ENCODE data around the gene KBTBD3. TPM values are rescaled to one million over a fixed set of nuclear protein-coding genes. Genes with fewer than 3 reads are reported as not detected.

KBTBD3 gene
- total RNA-seq, 1 donor from 2014 or later: 3.9 TPM

DNA sequence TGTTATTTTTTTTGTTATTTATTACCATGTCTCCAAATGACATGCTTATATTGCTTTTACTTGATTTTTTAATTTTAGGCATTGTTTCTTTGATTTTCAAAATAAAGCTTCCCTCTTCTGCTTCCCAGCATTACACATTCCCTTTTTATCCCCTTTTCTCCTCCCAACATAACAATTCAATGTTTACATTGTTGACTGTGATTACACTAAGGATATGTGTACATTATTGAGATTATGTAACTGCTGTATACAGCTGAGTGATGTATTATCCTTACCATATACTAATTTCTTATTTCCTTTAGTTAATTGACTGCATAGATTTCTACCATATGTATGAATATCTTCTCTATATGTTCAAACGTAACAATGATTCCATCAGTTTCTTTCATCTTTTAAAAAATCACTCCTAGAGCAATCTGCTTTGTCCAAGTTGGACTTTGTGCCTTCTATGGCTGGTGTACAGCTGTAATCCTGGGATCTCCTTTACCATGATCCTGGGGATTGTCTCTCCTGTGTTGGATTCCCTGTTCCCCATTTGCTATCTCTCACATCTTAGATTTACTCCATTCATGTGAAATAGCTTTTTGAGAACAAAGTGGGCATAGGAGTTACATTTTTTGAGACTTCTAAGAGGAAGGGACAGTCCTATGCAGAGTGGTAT lies 21.9 kb upstream of the KBTBD3 start:
- DNase-seq (ENCODE audit: extremely low spot score, unreplicated experiment): no peak
- Mint-ChIP-seq H3K27me3 (ENCODE audit: unreplicated experiment) (no peaks in the 10 kb centered on the region), H3K36me3 (ENCODE audit: unreplicated experiment) (peaks cover 34% of the 10 kb centered on the region), H3K4me1 (ENCODE audit: unreplicated experiment) (no peaks in the 10 kb centered on the region), H3K27ac (ENCODE audit: unreplicated experiment) (no peak overlapping the region), H3K9me3 (ENCODE audit: unreplicated experiment) (no peaks in the 10 kb centered on the region), H3K4me3 (ENCODE audit: unreplicated experiment) (no peak overlapping the region)
- TF ChIP-seq, protein P1, sequence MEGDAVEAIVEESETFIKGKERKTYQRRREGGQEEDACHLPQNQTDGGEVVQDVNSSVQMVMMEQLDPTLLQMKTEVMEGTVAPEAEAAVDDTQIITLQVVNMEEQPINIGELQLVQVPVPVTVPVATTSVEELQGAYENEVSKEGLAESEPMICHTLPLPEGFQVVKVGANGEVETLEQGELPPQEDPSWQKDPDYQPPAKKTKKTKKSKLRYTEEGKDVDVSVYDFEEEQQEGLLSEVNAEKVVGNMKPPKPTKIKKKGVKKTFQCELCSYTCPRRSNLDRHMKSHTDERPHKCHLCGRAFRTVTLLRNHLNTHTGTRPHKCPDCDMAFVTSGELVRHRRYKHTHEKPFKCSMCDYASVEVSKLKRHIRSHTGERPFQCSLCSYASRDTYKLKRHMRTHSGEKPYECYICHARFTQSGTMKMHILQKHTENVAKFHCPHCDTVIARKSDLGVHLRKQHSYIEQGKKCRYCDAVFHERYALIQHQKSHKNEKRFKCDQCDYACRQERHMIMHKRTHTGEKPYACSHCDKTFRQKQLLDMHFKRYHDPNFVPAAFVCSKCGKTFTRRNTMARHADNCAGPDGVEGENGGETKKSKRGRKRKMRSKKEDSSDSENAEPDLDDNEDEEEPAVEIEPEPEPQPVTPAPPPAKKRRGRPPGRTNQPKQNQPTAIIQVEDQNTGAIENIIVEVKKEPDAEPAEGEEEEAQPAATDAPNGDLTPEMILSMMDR (IDR thresholded peaks at IDR 0.05): no peak

DNA sequence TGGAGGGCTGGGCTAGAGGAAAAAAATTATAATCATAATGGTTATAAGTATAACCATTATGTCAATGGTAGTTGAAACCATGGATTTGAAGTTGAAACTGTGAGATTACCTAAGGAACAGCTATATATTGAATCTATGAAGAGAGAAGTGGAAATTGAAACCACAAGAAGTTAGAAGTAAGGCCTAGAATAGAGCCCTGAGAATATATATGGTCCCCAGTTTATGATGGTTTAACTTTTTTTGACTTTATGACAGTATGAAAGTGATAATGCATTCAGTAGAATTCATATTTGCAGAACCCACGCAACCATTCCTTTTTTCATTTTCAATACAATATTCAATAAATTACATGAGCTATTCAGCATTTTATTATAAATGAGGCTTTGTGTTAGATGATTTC lies 15.3 kb upstream of the KBTBD3 start:
- Mint-ChIP-seq H3K36me3 (ENCODE audit: unreplicated experiment) (peaks cover 44% of the 10 kb centered on the region), H3K27ac (ENCODE audit: unreplicated experiment) (no peak overlapping the region), H3K27me3 (ENCODE audit: unreplicated experiment) (no peaks in the 10 kb centered on the region), H3K4me3 (ENCODE audit: unreplicated experiment) (no peak overlapping the region), H3K4me1 (ENCODE audit: unreplicated experiment) (peaks cover 30% of the 10 kb centered on the region), H3K9me3 (ENCODE audit: unreplicated experiment) (no peaks in the 10 kb centered on the region)
- TF ChIP-seq, protein P1 (IDR thresholded peaks at IDR 0.05): no peak
- no peak for DNase-seq (ENCODE audit: extremely low spot score, unreplicated experiment)

DNA sequence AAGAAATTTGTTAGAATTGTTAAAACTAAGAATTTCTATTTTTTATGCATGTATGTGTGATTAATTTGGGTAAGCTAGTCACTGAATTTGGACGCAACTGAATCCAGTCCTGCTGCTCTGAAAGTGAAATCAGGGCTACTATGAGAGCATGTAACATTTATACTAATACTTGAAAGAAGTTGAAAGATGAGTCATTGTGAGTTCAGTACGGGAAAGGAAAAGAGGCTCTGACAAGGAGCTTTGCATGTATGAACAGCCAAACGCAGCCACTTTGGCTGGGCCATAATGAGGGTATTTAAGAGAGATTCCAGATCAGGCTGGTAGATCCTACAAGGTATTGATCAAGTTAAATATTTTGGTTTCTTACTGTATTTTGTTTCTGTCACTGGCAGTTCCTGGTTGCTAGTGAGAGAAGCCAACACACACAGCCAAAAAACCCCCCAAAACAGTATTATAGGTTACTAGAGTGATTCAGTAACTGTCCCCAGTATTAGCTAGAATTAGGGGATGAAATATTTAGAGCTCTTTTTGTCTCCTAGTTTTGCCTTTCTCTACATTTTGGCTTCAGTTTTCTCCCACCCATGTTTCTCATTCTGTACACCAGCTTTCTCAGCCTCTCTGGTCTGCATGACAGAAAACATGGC lies 14.5 kb upstream of the KBTBD3 start:
- DNase-seq (ENCODE audit: extremely low spot score, unreplicated experiment): no peak
- H3K27me3 Mint-ChIP-seq (ENCODE audit: unreplicated experiment): no peaks in the 10 kb centered on the region
- no peaks in the 10 kb centered on the region for H3K9me3 Mint-ChIP-seq (ENCODE audit: unreplicated experiment)
- no peak overlapping the region for H3K4me3 Mint-ChIP-seq (ENCODE audit: unreplicated experiment)
- peak overlapping the region; percentile 51 for H3K27ac Mint-ChIP-seq (ENCODE audit: unreplicated experiment)
- H3K36me3 Mint-ChIP-seq (ENCODE audit: unreplicated experiment): peaks cover 37% of the 10 kb centered on the region
- TF ChIP-seq, protein P1 (IDR thresholded peaks at IDR 0.05): no peak
- peaks cover 36% of the 10 kb centered on the region for H3K4me1 Mint-ChIP-seq (ENCODE audit: unreplicated experiment)

DNA sequence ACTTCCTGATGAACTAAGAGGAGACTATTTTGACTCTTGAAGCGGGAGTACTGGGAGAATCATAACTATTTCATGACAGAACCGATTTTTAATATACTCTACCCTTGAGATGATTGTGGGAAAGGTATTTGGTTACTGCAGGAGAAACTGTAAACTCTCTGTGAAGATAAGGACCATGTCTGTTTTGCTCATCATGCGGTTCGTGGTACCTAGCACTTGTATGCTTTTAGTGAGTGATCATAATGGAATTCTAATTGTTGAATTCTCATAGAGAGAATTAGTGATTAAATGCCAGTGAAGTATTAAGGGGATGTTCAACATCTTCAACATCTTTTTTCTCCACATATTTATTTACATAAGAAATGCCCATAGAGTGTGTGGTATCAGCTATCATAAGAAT lies 11.7 kb upstream of the KBTBD3 start:
- H3K4me3 Mint-ChIP-seq (ENCODE audit: unreplicated experiment): no peak overlapping the region

More for the DNA sequence above, 11.7 kb upstream of the KBTBD3 start:
- H3K36me3 Mint-ChIP-seq (ENCODE audit: unreplicated experiment): peaks cover 32% of the 10 kb centered on the region
- peaks cover 50% of the 10 kb centered on the region for H3K4me1 Mint-ChIP-seq (ENCODE audit: unreplicated experiment)
- no peak overlapping the region for H3K27ac Mint-ChIP-seq (ENCODE audit: unreplicated experiment)
- TF ChIP-seq, protein P1 (IDR thresholded peaks at IDR 0.05): no peak
- H3K9me3 Mint-ChIP-seq (ENCODE audit: unreplicated experiment): no peaks in the 10 kb centered on the region
- DNase-seq (ENCODE audit: extremely low spot score, unreplicated experiment): no peak
- H3K27me3 Mint-ChIP-seq (ENCODE audit: unreplicated experiment): no peaks in the 10 kb centered on the region
